Sigmoid colon (tissue), 3 donors: ENCODE data around the gene ADD2.

Experiments used
- POLR2A ChIP-seq, 2 donors: fragments of 450-650 bp; IDR thresholded peaks; one replicate each; pipeline ENCODE4 v1.6.1; 2016; ENCODE audit warnings: antibody characterized with exemption in 2 of 2, mild to moderate bottlenecking in 2 of 2, moderate library complexity in 2 of 2
- TF ChIP-seq, protein P1 (sequence below), 4 experiments: fragments of 450-650 bp in 3 of 4; fragments of 200-600 bp in 1 of 4; IDR thresholded peaks; one replicate each; pipeline ENCODE4 v1.5.1; 2016 to 2019; ENCODE audit warnings: antibody characterized with exemption in 4 of 4, mild to moderate bottlenecking in 3 of 4, moderate library complexity in 2 of 4

GRCh38 chr2:70757360-70757759 is 10.6 kb downstream of the ADD2 start:
- TF ChIP-seq, protein P1, sequence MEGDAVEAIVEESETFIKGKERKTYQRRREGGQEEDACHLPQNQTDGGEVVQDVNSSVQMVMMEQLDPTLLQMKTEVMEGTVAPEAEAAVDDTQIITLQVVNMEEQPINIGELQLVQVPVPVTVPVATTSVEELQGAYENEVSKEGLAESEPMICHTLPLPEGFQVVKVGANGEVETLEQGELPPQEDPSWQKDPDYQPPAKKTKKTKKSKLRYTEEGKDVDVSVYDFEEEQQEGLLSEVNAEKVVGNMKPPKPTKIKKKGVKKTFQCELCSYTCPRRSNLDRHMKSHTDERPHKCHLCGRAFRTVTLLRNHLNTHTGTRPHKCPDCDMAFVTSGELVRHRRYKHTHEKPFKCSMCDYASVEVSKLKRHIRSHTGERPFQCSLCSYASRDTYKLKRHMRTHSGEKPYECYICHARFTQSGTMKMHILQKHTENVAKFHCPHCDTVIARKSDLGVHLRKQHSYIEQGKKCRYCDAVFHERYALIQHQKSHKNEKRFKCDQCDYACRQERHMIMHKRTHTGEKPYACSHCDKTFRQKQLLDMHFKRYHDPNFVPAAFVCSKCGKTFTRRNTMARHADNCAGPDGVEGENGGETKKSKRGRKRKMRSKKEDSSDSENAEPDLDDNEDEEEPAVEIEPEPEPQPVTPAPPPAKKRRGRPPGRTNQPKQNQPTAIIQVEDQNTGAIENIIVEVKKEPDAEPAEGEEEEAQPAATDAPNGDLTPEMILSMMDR (IDR thresholded peaks at IDR 0.05) = no peak
- TF ChIP-seq POLR2A (IDR thresholded peaks at IDR 0.05) = no peak
